Left renal cortex interstitium (tissue), 4 donors: ENCODE measurements around the gene RBMS1. TPM values are rescaled to one million over a fixed set of nuclear protein-coding genes. Genes with fewer than 3 reads are reported as not detected.

Source experiments
- DNase-seq, 4 donors: peaks; one replicate each; pipeline ENCODE4 v3.0.0-alpha.2; 2013; ENCODE audit warnings: low read depth in 4 of 4, low spot score in 2 of 4, missing footprints in 1 of 4
- polyA plus RNA-seq, 4 donors: library from polyadenylated mRNA; unstranded; fragments of 120-200 nt; gene quantifications; one replicate each; pipeline ENCODE4 v1.2.1, GENCODE V29; 2013; ENCODE audit not compliant: insufficient read length in 4 of 4

Gene RBMS1
- polyA plus RNA-seq, 4 donors, result 112 to 160 (median 133) TPM

GRCh38 chr2:160337728-160338127 lies 155.9 kb downstream of the RBMS1 start:
- DNase-seq, result no peak

- DNase-seq, result no peak
Measured at GRCh38 chr2:160336635-160337034, 157.0 kb downstream of the RBMS1 start.

GRCh38 chr2:160336105-160336504 lies 157.5 kb downstream of the RBMS1 start:
- no peak for DNase-seq

DNA sequence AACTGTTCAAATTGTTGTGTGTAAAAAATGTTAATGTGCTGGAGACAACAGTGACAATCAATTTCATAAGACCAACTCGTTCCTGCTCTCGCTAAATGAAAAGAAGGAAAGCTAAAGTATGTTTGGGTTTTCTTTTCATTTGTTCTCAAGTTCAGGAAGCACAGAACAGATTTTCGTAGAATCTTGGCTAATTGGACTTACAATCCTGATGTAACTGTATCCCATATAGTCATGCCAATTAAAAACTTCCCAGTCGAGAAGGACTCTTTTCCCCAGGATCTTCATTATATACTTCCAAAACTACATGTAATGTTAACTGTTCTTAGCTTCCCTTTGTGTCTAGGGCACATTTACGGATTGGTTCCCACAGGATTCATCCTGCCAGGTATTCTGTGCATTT lies 158.2 kb downstream of the RBMS1 start:
- no peak for DNase-seq

- no peak for DNase-seq
Measured at GRCh38 chr2:160334028-160334741, 159.4 kb downstream of the RBMS1 start.

DNA sequence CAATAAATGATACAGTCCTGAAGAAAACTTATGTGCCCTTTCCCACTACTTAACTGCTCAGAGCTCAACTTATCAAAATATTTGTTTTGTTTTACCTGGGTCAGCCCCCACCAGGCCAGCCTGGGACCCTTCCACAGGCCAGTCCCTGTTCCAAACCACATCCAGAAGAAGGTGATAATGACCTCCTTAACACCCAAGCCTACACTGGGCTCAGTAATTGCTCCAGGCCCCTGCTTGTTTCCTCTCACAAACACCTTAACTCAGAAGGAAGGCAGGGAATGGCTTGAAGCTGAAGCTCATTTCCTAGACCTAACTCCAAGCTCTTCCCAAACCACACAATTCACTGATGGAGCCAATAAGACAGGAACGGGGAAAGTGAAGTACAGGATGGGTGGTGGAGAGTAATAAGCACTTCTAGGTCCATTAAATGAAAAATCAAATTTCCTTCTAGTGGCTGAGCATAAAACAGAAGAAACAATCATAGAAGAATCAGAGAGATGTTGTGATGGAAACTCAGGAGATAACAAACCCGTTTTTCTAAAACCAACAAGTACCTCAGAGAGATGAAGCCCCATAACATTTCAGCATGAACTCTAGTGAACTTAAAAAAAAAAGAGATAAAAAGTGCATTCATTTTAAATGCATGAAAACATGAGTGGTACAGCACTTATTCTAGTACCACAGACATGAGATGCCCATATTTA lies 160.1 kb downstream of the RBMS1 start:
- DNase-seq, result no peak

DNA sequence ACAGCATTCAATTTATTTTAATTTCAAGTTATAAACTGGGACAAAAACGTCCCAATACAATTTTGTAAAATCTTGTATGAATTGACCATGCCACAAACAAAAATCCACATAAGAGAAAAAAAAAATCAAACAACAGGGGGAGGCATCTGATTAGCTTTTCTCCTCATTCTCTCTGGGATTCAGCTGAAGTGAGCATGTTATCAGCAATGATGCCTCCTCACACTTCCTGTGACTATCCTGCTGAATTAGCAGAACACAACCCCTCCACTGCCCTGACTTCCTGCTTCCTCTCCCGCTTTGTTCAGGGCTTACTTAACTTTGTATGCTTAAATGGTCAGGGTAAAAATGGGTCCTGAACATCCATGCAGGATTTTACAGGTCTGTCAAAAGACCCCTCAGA lies 161.3 kb downstream of the RBMS1 start:
- no peak for DNase-seq

GRCh38 chr2:160331258-160332025 lies 162.2 kb downstream of the RBMS1 start:
- no peak for DNase-seq

DNA sequence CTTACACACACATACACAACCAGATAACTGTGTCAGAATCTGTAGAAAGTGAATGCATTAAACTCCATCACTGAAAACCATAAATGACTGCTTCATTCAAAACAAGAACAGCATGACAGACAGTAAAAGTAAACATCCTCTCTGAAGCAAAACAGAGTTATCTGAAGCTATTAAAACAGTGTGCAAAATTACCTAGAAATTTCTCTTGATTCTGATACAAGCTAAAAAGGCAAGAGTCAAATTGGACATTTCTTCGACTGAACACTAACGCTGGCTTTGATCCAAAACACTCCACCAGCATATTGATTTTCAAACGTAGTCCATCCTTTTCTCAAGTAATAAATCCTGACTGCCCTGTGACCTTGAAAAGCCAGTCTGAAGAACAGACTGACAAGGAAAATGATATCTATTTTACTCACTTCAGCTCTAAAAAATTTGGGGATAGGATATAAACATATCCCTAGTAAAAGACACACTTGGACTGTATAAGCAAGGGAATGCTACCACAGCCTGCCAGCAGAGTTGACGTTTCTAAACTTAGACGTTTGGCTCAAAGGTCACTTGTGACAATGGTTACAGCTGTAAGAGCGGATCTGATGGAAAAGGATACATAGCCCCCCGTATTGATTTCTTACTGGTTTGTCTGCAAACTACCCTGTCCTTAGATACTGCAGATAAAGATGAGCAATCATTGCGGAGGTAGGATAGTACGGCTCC lies 164.6 kb downstream of the RBMS1 start:
- DNase-seq, result no peak

DNA sequence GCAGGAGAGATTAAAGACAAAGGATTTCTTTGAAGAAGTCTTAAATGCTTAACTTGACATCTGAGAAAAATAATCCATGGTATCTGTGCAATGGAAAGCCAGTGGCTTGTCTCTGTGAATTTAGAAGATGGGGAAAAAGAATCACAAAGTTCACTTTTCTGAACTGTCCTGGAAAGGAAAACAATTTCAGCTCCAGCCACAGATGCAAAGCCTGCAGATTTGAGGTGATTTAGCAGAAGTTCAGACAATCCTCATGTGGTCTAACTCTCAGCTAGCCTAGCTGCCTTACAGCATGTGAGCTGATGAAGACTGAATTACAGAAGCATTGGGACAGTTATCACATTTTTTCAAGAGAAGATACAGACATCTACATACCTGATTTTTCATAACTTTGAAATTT lies 166.8 kb downstream of the RBMS1 start:
- no peak for DNase-seq

DNA sequence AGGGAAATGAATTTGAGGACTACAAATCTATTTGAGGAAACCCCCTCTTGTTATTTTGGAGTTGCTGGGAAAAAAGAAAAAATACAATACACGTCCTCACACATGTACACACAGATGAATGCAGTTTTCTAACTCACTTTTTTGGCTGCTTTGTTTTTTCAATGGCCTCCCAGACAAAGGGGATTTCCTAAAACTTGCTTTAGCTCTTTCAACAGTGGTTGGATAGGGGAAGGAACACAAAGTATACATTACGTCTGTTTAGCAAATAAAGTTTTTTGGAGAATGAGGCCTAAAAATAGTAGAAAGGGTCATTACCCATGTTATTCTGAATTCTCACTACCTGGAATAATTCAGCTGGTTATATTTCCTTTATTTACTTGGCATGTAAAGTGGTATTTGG lies 168.2 kb downstream of the RBMS1 start:
- no peak for DNase-seq

- DNase-seq, result no peak
Measured at GRCh38 chr2:160324917-160325316, 168.7 kb downstream of the RBMS1 start.

- peak in 1 of 4 donors; percentile 29 for DNase-seq
Measured at GRCh38 chr2:160324161-160324800, 169.3 kb downstream of the RBMS1 start.

- DNase-seq, result no peak
Measured at GRCh38 chr2:160322320-160322719, 171.3 kb downstream of the RBMS1 start.

- no peak for DNase-seq
Measured at GRCh38 chr2:160321006-160321405, 172.6 kb downstream of the RBMS1 start.

DNA sequence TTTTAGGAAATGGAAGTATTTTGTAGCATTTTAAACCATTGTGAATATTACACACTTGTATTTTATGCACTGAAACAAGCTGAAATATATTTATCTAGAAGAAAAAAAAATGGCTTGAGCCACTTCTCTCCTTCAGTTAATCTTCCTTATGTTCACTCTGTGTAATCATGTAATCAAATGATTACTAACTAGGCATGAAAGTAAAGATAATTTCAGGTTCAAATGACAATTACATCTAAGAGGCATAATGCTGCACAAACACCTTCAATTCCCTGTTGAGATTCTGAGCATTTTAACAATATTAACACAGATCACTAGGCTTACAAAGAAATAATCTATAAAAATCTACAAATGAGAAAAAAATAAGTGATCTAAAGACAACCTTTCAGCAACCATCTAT lies 173.9 kb downstream of the RBMS1 start:
- no peak for DNase-seq

- no peak for DNase-seq
Measured at GRCh38 chr2:160318218-160318617, 175.4 kb downstream of the RBMS1 start.

- DNase-seq, result no peak
Measured at GRCh38 chr2:160317181-160318099, 176.2 kb downstream of the RBMS1 start.

- DNase-seq, result no peak
Measured at GRCh38 chr2:160315337-160315736, 178.3 kb downstream of the RBMS1 start.
